GM18867 (cell line): ENCODE measurements around the gene JAM3.

Source experiments
- ATAC-seq: cut with Tn5 transposase; IDR thresholded peaks from one replicate; pipeline ENCODE4 v1.9.1; 2021; ENCODE audit warnings: mild to moderate bottlenecking, moderate library complexity; ENCODE audit not compliant: unreplicated experiment

Gene JAM3

GRCh38 chr11:134068829-134069425 is at the start of gene JAM3:
TSS of gene JAM3 (plus strand) at chr11:134069072. CDS start at chr11:134069084, 12 bp downstream.
- peak; percentile 86 for ATAC-seq

DNA sequence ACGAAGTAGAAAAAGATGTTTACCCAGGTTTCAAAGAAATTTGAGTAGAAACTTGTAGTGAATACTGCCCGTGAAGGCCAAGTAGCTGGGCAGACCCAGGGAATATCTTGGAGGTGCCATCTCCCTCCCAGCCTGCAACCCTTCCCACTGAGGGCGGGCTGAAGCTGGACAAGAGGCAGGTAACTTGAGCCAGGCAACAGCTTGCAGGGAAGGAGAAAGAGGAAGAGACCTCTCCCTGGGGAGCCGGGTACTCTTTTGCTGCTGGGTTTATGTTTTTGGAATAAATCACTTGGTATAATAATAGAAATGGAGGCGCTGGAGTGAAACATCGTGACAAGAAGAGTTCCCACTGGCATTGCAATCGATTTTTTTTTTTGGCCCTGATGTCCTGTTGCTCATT is 49.4 kb upstream of the JAM3 start:
- no peak for ATAC-seq

DNA sequence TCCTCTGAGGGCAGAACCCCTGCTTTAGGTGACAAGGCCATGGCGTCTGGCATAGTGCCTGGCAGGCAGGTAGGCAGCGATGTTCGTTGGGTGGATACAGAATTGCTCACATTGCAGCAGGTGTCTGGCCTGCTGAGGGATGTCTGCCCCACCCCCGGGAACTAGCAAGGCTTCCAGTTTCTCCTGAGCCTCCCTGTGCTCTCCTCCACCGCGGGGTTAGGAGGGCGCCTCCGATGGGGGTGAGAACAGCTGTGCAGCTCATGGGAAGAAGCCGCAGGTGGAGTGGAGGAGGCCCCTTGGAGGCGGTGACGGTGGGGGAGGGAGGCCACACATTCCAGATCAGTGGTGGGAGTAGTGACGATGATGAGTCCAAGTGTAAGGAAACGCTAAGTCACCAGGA is 48.3 kb upstream of the JAM3 start:
- no peak for ATAC-seq

GRCh38 chr11:134021326-134021725 is 47.5 kb upstream of the JAM3 start:
- ATAC-seq = no peak

GRCh38 chr11:134022748-134023147 is 46.1 kb upstream of the JAM3 start:
- no peak for ATAC-seq

DNA sequence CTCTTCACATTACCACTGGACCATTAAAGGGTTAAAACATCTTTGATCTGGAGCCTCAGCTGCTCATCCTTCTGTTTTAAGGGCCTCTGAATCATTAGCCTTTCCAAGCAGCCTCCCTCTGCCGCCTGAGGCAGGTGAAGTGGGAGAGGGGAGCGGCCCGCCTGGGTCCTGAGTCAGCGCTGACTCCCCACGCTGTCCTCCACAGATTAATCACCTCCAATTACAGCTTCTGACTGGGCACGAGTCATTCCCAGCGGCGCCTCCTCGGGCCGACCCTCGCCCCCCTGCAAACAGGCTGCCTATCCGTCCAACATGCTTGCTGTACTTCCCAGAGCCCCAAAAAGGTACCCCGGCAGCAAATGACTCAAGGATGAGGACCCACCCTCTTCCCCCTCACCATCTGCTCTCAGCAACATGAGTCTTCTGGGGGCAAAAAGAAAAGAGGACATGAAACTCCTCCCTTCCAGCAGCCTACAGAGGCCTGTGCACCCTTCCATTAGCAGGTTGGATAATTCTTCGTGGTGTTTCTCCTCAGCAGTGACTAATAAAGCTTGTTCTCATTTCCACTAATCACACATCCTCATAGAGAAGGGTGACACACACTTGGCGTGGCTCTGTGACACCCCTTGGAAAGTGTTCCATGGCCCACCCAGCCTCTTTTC is 44.3 kb upstream of the JAM3 start:
- ATAC-seq = no peak

- ATAC-seq = no peak
Observed at GRCh38 chr11:134025082-134025429, 43.8 kb upstream of the JAM3 start.

DNA sequence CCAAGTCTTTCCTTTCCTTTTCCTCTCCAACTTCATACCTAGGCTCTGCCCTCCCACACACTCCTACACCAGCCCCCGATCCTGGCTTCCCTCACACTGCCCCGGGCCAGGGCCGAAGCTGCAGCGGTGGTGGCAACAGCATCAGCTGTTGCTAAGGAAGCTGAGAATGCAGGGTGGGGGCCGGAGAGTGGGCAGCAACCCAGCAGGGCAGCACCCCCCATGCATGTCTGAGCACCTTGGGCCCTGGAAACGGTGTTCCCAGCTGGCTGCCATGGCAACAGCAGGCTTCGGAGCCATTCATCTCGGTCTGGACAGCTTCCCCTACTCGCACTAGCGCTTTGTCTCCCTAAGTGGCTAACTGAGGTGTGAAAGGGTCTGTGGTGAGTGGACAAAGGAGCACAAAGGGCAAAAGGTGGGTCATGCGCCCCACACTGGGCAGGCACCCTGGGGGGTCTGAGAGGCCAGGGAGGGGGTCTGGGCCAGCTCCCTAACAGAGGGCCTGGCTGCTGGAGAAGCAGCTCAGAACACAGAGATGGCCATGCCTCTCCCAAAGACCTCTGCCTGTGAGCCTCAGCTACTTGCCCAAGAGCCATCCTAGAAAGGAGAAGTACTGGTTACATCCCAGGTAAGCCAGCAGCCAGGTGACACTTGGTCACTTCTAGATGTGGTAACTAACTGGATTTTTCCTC is 42.1 kb upstream of the JAM3 start:
- no peak for ATAC-seq

DNA sequence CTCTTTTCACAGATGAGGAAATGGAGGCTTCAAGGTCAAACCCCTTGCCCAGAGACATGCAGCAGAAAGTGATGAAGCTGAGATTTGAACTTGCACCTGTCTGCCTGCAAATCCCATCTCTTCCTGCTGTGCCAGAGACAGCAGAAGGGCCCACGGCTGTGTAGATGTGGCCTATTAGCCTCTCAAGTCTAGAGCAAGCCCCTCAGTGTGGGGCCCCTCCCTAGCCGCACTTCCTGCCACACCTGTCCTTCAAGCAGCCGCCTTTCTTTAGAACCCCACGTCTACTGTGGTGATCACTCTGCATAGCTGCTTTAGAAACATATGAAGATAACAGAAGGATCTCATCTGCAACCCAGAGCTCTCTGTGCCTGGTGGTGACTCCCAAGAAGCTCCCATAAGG is 41.2 kb upstream of the JAM3 start:
- no peak for ATAC-seq

DNA sequence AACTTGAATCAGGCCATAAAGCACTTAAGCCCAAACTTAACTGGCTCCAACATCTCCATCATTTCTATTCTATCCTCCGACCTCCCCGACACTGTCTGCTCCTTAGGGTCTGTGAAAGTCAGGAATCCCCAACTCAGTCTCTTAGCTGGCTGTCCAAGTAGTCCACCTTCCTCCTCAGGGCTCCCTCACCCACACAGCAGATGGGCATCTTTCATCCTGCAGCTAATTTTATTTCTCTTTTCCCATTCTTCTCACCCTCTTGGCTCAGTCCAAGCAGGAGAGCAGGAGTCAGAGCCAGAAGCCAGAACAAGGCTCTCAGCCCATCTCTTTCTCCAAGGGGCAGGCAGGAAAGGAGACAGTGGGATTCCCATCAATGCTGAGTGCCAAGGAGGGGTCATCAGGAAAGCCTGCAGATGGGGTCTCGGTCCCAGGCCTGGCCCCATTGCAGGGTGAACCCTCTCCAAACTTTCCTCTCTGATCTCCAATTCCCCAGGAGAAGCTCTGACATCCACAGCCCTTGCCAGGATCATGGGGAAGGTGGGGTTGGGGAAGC is 40.4 kb upstream of the JAM3 start:
- no peak for ATAC-seq

DNA sequence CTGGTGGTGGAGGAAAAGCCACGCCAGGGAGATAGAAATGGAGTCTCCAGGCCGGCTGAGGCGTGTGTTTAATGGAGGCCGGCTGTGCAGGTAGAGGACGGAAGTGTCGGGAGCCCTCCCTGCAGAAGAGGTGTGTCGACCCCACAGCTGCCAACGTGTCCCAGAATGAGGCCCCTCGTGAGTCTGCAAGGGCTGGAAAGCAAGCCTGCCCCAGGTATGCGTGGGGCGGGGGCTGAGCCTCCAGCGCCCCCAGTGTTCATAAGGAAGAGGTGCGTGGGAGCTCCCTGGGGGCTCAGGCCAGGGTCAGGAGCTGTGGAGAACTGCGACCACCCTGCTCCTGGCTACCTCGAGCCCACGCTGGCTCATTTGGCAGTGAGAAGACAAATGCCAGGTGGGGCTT is 38.0 kb upstream of the JAM3 start:
- no peak for ATAC-seq

GRCh38 chr11:134032043-134032442 is 36.8 kb upstream of the JAM3 start:
- ATAC-seq = no peak

DNA sequence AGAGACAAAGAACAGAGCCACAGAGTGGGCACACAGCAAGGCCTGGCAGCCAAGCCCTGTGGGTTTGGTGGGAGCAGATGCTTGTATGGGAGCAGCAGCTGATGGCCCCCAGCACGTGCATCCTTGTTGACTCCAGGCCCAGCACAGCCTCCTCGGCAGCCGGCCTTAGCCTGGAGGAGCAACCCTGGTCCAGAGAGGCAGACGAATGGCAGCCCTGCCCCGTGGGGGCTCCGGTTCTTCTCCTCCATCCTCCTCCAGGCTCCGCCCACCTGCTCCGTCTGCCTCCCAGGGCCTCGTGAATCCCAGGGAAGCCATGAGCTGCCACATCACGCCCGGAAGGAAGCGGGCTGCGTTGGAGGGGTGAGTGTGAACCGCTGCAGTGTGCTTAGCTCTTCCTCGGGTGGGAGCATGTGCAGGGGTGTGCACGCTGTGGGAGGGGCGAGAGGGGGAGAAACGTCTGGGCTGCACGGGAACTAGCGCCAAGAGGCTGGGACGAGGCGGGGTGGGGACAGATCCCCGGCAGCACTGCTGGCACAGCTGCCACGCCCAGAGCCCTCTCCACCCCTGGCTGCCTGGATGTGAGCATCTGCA is 36.3 kb upstream of the JAM3 start:
- ATAC-seq = no peak

GRCh38 chr11:134033276-134033675 is 35.6 kb upstream of the JAM3 start:
- ATAC-seq = no peak

GRCh38 chr11:134033696-134034491 is 35.0 kb upstream of the JAM3 start:
- peak; percentile 65 for ATAC-seq

DNA sequence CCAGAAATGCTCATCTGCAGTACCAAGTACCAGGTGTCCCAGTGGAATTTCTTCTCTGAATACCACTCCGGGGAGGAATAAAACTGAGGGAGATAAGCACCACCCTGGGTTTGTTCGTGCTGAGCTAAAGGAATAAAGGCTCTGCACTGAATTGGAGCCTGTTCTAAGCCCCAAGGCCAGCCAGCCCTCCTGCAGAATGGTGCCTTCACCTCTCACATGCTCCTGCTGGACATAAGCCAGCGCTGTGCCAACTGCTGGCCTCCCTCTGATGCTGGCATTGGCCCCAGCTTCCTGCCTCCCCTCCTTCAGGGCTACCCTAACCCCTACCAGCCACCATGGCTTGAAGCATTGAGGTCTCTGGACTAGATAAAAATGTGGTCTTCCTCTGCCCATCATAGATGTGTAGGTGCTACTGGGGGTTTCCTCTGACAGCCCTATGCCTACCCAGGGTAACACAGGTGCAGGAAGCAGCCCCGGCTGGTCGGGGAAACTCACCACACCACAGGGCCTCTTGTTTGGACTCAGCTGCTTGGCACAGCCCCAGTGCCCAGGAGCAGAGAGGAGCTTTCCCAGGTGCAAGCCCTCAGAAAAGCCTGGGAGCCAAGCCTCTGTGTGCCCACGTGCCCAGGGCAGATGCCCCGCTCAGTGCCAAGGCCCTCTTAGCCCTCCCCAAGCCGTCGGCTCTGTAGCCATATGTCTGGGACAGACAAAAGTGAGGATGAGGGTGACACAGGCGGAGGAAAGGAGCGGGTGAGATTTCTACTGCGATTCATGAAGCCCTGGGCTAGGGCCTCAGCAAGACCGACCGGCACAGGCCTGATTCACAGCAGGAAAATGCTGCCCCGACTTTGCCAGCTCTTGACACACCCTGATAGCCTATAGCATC is 34.1 kb upstream of the JAM3 start:
- ATAC-seq = no peak

GRCh38 chr11:134036492-134037045 is 32.3 kb upstream of the JAM3 start:
- ATAC-seq = no peak

- ATAC-seq = peak; percentile 65
Observed at GRCh38 chr11:134037046-134037908, 31.6 kb upstream of the JAM3 start.
